GM18511 (cell line): ENCODE data around the gene MTHFD1L.
"Not testable (repeated sequence)": the region's sequence is repeated elsewhere in the genome, so short reads cannot be mapped to it uniquely, and the experiment has no call there.

Experiments used
- ATAC-seq: cut with Tn5 transposase; IDR thresholded peaks from one replicate; pipeline ENCODE4 v1.9.1; 2021; ENCODE audit warnings: mild to moderate bottlenecking, moderate library complexity; ENCODE audit not compliant: unreplicated experiment

The MTHFD1L gene

DNA sequence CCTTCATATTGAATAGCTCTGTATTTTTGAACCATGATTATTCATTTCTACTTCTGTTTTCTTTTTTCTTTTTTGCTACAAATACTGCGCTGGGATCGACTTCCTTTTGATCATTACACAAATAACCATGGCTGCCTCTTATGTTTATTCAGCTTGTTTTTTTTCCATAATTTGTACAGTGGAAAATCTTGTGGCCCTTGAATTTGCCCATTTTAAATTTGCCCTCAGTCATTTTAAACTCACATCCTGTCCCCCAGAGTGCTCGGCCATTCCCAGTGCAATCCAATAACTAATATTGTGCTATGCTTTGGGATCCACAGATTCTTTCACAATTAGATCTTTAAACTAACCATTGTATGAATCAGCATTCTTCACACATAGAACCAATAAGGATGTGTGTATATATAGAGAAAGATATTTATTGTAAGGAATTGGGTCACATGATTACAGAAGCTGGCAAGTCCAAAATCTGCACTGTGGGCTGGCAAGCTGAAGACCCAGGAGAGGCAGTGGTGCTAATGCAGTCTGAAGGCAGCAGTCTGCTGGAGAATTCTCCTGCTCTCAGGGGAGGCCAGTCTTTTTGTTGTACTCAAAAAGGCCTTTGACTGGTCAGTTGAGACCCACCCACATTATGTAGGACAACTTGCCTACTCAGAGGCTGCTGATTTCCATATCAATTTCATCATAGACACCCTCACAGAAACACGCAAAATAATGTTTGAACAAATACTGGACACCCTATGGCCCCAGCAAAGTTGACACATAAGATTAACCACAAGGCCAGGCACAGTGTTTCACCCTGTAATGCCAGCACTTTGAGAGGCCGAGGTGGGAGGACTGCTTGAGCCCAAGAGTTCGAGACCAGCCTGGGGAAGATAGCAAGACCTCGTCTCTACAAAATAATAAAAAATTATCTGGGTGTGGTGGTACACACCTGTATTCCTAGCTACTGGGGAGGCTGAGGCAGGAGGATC is 147.1 kb downstream of the MTHFD1L start:
- no peak for ATAC-seq

DNA sequence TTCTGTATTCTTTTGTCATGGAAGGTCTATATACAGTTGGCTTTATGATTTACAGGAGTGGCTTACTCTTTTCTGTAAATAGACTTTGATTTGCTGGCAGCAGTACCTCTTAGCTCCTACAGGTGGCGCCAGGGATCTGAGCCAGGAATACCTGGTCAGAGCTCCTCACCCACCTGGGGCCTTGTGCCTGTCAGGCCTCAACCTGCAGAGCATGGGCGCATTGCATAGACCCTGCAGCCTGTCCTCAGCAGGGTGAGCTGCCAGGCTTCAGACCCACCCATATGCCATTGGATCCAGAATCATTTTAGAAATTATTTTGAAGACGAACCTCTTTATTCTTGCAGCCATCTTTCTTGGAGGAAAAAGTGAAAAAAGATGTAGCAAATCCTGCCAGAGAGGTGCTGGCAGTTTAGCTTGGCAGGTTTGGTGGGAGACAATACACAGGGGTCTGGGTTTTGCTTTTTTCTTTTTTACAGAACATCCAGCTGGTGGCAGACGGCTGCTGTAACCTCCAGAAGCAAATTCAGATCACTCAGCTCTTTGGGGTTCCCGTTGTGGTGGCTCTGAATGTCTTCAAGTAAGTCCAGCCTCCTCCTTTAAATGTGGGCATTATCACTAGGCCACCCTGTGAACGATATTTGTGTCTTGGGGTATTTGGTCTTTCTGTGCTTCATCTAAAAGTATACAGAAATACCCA is 149.1 kb downstream of the MTHFD1L start:
- ATAC-seq, result peak; percentile 89

DNA sequence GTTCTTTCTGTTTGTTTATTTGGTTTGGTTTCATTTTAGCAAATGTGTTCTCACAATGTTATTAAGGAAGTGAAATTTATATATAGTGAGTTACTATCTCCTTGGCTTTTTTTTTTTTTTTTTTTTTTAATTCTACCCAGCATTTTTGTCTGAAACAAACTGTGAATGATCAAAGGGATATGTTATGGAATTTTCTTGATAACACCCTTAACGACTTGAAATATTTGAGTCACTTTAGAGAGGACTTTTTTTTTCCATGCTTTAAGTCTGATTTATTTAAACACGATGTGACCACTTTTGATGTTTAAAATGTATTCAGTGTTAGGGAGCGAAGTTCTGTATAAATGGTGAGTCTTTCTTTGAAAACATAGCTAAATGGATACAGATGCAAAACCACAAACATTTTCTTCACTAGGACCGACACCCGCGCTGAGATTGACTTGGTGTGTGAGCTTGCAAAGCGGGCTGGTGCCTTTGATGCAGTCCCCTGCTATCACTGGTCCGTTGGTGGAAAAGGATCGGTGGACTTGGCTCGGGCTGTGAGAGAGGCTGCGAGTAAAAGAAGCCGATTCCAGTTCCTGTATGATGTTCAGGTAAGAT is 149.7 kb downstream of the MTHFD1L start:
- no peak for ATAC-seq

DNA sequence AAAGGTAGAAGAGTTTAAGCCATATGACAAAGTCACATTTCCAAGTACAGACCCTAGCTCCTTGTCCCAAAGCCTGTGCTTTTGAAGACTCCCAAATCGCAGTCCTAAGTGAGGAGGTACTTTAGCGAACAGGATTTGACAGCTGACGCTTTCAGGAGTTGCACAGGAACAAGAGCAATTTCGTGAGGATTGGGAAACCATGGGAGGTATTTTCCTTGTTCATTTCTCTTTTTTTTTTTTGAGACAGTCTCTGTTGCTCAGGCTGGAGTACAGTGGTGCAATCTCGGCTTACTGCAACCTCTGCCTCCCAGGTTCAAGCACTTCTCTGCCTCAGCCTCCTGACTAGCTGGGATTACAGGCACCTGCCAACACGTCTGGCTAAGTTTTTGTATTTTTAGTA is 150.6 kb downstream of the MTHFD1L start:
- ATAC-seq, result no peak

DNA sequence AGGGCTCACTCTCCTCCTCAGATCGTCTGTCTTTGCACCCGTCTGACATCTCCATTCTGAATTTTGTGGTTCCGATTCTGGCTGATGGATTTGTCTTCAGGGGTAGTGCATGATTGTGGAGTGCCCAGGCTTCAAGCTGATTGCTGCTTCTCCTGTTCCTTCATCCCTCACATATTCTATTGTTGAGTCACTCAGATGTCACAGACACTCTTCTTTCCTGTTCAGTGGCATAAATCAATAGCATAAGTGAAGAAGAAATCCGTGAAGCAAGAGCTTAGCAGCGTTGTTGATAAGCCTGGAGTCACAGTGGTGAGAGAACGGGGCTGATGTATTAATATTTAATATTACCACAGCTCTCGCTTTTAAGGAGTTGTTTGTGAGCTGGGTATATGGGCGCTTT is 152.5 kb downstream of the MTHFD1L start:
- ATAC-seq, result no peak

DNA sequence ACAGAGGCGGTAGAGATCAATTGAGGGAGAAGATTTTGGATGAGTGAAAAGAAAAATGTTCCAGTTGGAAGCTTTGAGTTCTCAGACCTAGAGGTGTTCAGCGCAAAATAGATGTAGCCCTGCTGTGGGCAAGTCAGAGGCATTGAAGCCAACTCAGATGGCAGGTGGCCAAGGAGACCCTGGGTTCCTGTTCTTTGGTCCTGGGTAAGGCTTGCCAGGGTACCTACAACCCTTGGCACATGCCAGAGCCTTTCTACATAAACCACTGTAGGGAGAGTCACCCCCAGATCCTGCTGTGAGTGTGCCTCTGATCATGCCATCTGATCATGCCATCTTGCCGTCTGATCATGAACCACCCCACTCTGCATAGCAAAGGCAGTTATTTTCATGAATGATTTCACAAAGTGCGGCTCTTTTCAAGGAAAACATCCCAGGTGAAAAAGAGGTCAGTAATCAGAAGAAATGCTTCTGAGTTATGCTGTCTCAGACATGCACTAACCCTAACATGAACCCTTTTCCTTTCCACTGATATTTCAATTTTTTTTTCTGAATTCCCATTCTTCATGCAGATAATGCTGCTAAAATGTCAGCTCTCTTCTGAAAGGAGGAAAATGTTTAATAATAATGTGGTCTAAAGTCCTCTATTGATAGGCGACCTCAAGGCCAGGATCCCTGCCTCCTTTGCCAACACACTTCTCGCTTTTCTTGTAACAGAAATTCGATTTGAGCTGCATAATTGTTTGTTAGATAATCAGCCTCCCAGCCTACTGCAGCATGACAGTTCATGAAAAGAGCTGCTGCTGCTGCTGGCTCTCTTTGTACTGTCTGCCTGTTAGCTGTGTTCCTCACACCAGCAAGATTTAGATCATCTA is 153.6 kb downstream of the MTHFD1L start:
- no peak for ATAC-seq

DNA sequence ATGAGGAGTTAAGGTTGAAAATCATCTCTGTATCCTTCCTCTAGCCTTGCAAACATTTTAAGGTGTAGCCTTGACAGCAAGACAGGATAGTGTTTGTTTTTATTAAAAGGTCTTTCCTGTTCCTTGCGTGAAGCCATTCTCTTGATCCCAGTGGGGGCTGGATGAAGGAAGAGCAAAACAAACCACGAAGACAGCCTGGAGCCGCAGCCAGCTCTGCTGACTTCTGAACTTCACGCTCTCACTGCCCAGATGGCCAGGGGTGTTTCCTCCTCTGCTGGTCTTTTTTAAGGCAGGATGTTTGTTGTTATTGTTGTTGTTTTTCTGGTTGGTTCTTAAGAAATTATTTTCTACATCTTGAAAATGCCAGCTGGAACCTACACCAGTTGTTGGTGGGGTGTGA is 156.4 kb downstream of the MTHFD1L start:
- ATAC-seq, result no peak

DNA sequence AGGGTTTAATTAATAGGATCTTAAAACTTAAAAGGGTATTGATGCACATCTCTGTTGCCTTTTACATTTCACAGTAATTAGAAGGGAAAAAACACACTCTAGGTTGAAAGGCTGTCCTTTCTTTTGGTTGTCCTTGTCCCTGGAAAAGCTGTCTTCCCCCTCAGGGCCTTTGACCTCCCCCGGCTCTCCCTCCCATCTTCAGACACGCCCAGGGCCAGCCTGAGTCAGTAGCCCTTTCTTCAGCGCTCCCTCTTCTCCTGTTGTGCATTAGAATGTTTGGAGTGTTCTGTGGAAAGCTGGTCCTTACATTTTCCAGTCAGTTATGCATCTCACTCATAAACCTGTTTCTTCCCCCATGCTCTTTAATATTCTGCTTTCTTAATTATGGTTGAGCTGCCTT is 157.0 kb downstream of the MTHFD1L start:
- ATAC-seq, result no peak

DNA sequence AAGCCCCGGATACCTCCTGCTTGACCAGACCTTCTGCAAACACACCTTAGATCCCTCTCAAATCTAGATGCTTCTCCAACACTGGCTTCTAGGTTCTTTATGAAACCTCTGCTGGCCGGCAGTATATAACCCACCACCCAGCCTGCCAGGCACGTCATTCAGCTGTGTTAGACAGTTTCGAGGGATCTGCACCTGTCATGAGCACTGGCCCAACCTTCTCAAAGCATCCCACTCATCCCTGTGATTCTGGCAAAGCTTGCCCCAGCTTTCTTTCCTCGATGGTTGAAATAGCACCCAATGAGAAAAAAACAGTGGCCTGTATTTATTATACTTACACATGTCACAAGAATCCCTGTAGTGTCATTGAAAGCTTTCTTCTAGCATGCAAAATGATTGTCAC is 157.8 kb downstream of the MTHFD1L start:
- no peak for ATAC-seq

DNA sequence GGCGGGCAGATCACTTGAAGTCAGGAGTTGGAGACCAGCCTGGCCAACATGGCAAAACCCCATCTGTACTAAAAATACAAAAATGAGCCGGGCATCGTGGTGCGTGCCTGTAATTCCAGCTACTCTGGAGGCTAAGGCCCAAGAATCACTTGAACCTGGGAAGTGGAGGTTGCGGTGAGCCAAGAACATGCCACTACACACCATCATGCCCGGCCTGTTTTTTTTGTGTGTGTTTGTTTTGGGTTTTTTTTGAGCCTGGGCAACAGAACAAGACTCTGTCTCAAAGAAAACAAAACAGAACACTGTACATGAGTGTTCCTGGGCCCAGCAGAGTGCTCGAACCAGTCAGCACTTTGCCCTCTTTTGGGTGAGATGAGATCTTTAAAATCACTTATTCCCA is 159.1 kb downstream of the MTHFD1L start:
- no peak for ATAC-seq

DNA sequence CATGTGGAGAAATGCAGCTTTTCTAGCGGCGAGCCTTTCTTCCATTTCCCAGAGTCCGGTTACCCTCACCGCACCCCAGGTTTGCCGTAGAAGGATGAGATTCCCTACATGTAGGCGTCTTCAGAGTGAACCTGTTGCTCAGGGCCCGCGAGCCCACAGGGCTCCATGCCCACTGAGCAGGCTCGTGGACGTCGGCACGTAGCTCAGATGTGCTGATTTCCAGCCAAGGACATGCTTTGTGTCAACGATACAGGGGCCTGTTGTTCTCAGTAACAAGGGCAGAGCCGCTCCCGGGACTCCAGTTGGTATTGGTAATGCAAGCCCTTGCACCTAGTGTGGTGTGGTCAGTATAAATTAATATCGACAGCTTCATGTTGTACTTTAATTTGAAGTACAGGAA is 159.6 kb downstream of the MTHFD1L start:
- ATAC-seq, result no peak

DNA sequence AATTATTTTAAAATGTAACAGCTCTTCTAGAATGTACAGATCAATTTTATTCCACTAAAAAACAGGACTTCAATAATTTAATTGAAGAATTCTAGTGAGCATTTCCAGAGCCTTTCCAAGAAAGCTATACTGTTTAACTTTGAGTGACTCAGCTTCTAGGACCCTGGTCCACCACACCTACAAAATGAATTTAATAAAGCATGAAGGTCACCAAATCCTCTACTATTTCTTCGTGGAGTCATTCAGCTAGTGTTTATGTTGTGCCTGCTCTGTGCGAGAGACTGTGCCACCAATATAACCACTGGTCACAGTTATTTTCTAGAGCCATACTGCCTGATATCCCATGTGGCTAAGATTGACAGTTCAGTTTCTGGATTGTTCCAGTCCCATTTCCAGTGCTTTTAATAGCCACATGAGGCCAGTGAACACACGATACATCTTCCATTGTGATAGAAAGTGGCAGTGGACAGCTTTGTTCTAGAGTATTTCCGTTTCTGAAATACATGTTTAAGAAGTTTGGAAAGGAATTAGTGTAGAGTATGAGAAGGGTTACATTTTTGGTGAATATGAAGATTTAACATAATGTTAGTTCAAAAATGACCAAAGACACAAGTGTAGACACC is 160.7 kb downstream of the MTHFD1L start:
- ATAC-seq, result no peak

DNA sequence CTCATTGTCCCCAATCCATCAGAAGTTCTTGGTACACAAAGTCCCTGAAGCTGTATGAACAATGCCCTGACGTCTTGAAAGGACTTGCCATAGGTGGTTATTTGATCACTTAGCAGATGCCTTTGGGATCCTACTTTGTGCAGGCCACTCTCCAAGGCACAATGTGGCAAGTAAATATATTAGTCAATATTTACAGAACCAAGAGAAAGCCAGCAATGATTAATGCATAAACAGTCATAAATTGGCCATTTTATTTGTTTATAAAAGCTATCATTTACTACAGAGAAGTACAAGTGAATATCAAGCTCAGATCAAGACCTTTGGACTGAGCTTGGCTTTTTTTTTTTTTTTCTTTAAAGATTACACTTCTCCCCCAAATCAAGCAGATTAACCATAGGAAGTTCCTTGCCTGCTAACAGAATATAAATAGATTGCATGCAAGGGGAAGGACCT is 161.8 kb downstream of the MTHFD1L start:
- no peak for ATAC-seq

DNA sequence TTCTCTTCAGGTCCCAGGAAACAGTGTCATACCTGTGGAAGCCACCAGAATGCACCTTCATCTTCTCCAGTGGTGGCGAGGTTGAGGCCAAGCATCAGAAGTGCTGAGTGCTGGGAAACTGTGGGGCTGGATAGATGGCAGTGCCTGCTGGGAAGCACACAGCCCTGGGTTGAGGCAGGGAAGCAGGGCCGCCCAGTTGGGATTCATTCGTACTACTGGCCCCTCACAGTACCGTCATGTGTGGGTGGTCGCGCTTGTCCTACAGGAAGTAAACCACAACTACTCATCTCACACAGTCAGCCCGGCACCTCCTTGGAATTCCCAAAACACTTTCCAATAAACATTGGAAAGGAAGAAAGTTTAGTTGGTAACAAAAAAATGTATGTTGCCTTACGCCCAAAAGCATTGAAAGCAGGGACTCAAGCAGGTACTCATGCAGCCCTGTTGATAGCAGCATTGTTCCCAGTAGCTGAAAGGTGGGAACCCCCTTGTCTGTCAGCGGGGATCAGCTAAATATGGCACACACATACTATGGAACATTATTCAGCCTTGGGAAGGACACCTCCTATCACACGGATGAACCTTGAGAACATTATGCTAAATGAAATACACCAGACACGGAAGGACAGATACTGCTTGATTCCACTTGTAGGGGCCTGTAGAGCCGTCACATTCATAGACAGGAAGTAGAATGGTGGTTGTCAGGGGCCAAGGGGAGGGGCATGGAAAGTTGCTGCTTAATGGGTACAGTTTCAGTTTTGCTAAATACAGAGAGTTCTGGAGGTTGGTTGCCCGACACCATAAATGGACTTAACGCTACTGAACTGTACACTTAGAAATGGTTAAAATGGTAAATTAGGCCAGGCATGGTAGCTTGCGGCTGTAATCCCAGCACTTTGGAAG is 162.7 kb downstream of the MTHFD1L start:
- no peak for ATAC-seq

DNA sequence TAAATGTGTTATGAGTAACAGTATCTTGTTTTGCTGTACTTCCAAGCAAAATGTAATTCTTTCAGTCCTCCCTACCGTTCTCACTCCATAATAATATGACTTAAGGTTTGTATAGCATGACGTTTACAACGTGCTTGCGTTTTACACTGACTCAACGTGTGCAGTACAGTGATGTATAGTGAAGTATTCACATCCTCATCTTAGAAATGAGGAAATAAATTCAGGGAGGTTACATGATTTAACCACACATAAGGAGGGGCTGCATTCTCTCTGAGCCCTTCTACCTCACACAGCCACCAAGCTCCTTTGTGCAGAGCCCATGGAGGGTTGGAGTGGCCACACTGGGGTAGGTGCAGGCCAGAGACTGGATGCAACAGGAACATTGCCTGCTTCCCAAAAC is 164.5 kb downstream of the MTHFD1L start:
- no peak for ATAC-seq

DNA sequence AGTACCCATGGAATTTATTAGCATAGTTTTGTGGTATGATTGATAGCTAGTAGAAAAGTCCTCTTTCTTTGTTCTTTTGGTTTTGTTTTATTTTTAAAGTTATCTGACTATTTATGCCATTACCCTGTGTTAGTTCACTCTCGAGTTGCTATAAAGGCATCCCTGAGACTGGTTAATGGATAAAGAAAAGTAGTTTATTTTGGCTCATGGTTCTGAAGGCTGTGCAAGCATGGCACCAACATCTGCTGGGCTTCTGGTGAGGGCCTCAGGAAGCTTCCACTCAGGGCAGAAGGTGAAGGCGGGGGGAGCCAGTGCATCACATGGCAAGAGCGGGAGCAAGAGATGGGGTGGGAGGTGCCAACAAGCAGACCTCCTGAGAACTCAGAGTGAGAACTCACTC is 166.5 kb downstream of the MTHFD1L start:
- no peak for ATAC-seq

DNA sequence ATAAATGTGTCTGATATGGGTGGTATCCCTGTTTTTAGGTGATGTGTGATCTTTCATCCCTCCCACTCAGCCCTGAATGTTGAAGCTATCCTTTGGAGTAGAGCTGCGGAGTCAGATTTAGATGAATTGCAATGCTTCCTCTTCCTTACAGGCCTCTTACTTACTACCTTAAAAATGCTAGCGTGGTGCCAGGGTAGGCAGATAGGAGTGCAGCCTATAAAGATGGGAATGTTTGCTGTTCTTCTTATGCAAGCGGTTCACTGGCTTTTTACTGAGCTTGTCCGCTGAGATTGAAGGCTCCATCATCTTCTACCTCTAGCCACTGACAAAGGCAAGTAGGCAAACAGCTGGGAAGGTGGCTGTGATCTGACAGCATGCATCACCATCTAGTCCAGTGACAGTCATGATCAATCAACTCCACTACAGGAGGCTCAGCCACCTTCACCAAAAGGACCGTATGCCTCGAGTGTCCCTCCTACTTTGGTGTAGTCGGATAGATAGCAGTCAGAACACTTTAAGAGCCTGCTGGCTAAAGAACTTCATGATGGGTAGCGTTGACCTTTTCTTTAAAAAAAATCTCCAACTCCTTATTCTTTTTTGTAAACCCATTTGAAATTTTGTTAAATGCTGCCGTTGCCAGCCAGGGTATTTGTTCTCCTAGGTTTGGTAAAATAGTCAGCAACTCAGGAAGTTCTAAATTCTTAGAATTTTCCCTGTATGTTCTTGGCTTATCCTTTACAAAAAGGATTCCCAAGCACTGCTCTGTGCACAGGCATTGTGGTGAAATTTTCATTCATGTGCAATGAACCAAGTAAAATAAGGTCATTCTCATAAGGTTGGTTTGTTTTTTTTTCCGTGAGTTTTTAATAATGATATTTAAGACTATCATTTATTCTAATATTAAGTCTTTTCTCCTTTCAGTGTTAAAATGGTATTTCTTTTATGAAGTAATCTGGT is 169.6 kb downstream of the MTHFD1L start:
- ATAC-seq, result no peak

DNA sequence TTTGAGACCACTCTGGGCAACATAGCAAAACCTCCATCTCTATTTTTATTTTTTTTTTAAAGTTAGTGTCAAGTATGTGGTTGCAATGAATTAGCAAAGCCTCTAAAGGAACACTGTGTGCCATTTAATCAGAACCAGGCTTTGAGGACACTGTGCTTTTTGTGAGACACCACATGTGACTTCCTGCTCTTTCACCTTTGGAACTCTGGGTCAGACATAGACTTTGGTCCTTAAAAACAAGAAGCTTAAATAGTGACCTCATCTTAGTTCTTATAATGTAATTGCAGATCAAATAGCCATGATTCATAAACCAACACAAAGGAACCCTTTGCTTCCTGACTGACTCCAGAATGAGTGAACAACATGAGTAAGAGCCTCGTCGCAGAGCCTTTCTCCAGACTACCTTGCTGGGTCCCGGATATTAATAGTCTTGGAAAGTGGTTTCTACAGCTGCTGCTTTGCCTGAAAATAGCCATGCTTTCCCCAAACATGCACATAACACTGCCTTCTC is 170.8 kb downstream of the MTHFD1L start:
- not testable (repeated sequence) for ATAC-seq
